Nephron (organoid): ENCODE results near the gene VWA7.

Experiments
- H3K27ac Mint-ChIP-seq, 3 experiments: 2 replicates each; pipeline ENCODE4 v1.8.0; 2020; ENCODE audit warnings: mixed read lengths in 3 of 3, mild to moderate bottlenecking in 2 of 3, moderate library complexity in 1 of 3
- H3K27me3 Mint-ChIP-seq: 2 replicates; pipeline ENCODE4 v1.8.0; 2021; ENCODE audit warnings: low read depth, mild to moderate bottlenecking, moderate library complexity, mixed read lengths
- H3K36me3 Mint-ChIP-seq: 2 replicates; pipeline ENCODE4 v1.8.0; 2020; ENCODE audit warnings: low read depth, mixed read lengths
- H3K4me1 Mint-ChIP-seq: 2 replicates; pipeline ENCODE4 v1.8.0; 2020; ENCODE audit warnings: mixed read lengths
- H3K4me3 Mint-ChIP-seq, 3 experiments: 2 replicates each; pipeline ENCODE4 v1.8.0; 2020; ENCODE audit warnings: mild to moderate bottlenecking in 3 of 3, mixed read lengths in 3 of 3, moderate library complexity in 2 of 3
- H3K9me3 Mint-ChIP-seq: 2 replicates; pipeline ENCODE4 v1.8.0; 2020; ENCODE audit warnings: mixed read lengths
- TF ChIP-seq, protein P1 (sequence below), 3 experiments: fragments of 200-600 bp; sonication (generic); IDR thresholded peaks; one replicate each; pipeline ENCODE4 v1.5.0; 2021; ENCODE audit warnings: antibody characterized with exemption in 3 of 3; ENCODE audit not compliant: unreplicated experiment in 3 of 3

VWA7 gene

GRCh38 chr6:31741815-31742214 is 35.3 kb downstream of the VWA7 start:
- Mint-ChIP-seq H3K27me3 (no peaks in the 10 kb centered on the region), H3K27ac (peak overlapping the region in 2 of 3 experiments; percentile 33 to 72), H3K36me3 (peaks cover 8% of the 10 kb centered on the region), H3K9me3 (no peaks in the 10 kb centered on the region), H3K4me1 (peaks cover 37% of the 10 kb centered on the region), H3K4me3 (peak overlapping the region; percentile 64 to 97 (median 95))
- TF ChIP-seq, protein P1, sequence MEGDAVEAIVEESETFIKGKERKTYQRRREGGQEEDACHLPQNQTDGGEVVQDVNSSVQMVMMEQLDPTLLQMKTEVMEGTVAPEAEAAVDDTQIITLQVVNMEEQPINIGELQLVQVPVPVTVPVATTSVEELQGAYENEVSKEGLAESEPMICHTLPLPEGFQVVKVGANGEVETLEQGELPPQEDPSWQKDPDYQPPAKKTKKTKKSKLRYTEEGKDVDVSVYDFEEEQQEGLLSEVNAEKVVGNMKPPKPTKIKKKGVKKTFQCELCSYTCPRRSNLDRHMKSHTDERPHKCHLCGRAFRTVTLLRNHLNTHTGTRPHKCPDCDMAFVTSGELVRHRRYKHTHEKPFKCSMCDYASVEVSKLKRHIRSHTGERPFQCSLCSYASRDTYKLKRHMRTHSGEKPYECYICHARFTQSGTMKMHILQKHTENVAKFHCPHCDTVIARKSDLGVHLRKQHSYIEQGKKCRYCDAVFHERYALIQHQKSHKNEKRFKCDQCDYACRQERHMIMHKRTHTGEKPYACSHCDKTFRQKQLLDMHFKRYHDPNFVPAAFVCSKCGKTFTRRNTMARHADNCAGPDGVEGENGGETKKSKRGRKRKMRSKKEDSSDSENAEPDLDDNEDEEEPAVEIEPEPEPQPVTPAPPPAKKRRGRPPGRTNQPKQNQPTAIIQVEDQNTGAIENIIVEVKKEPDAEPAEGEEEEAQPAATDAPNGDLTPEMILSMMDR (IDR thresholded peaks at IDR 0.05; ENCODE audit: unreplicated experiment in 3 of 3), result no peak

- H3K27ac Mint-ChIP-seq, result peak overlapping the region; percentile 99 to 100 (median 100)
- H3K4me1 Mint-ChIP-seq, result peaks cover 47% of the 10 kb centered on the region
- TF ChIP-seq, protein P1 (IDR thresholded peaks at IDR 0.05; ENCODE audit: unreplicated experiment in 3 of 3), result no peak
- no peaks in the 10 kb centered on the region for H3K27me3 Mint-ChIP-seq
- peaks cover 9% of the 10 kb centered on the region for H3K36me3 Mint-ChIP-seq
- no peaks in the 10 kb centered on the region for H3K9me3 Mint-ChIP-seq
- H3K4me3 Mint-ChIP-seq, result peak overlapping the region; percentile 94 to 97 (median 95)
These were observed 36.5 kb downstream of the VWA7 start for GRCh38 chr6:31740397-31741223.

DNA sequence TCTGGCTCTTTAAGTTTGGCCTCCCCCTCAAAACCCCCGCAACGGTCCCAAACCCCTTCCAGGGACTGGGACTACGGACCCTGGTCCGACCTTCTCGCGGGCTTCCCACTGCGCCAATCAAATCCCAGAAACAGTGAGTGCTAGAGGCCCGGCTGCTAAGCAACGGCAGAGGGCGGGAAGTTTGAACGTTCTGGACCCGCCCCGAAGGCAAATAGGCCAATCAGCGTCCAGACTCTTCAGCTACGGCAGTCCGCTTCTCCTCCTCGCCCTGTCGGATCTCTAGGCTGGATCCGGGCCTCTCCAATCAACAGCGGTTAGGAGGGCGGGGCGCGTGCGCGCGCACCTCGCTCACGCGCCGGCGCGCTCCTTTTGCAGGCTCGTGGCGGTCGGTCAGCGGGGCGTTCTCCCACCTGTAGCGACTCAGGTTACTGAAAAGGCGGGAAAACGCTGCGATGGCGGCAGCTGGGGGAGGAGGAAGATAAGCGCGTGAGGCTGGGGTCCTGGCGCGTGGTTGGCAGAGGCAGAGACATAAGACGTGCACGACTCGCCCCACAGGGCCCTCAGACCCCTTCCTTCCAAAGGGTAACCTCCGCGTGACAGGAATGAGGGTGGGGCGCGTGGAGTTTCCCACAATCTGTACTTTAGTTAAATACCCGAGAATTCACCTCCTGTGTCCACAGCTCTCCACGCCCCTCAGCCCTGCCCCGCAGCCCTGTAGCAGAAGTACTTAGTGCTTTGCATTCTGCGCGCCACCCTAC is 37.3 kb downstream of the VWA7 start, which contains the start of gene MSH5:
TSS of gene MSH5 (plus strand) at position 367 of the 758 bp plus-strand sequence. CDS start 462 bp downstream, outside the sequence.
- H3K9me3 Mint-ChIP-seq, result no peaks in the 10 kb centered on the region
- peak within 1 kb of the TSS; percentile 94 to 97 (median 95) for H3K4me3 Mint-ChIP-seq
- TF ChIP-seq, protein P1 (IDR thresholded peaks at IDR 0.05; ENCODE audit: unreplicated experiment in 3 of 3), result no peak
- peak within 1 kb of the TSS; percentile 99 to 100 (median 100) for H3K27ac Mint-ChIP-seq
- no peaks in the 10 kb centered on the region for H3K27me3 Mint-ChIP-seq
- peaks cover 12% of the 10 kb centered on the region for H3K36me3 Mint-ChIP-seq
- H3K4me1 Mint-ChIP-seq, result peaks cover 45% of the 10 kb centered on the region

- Mint-ChIP-seq H3K4me3 (peak overlapping the region; percentile 94 to 97 (median 95)), H3K9me3 (no peaks in the 10 kb centered on the region), H3K4me1 (peaks cover 57% of the 10 kb centered on the region), H3K36me3 (peaks cover 24% of the 10 kb centered on the region), H3K27ac (peak overlapping the region; percentile 99 to 100 (median 100)), H3K27me3 (no peaks in the 10 kb centered on the region)
- TF ChIP-seq, protein P1 (IDR thresholded peaks at IDR 0.05; ENCODE audit: unreplicated experiment in 3 of 3), result no peak
These were observed 38.8 kb downstream of the VWA7 start for GRCh38 chr6:31737991-31738979.

- Mint-ChIP-seq H3K27me3 (no peaks in the 10 kb centered on the region), H3K27ac (peak overlapping the region; percentile 99 to 100 (median 100)), H3K4me1 (peaks cover 60% of the 10 kb centered on the region), H3K36me3 (peaks cover 28% of the 10 kb centered on the region), H3K4me3 (peak overlapping the region; percentile 94 to 97 (median 95)), H3K9me3 (no peaks in the 10 kb centered on the region)
- TF ChIP-seq, protein P1 (IDR thresholded peaks at IDR 0.05; ENCODE audit: unreplicated experiment in 3 of 3), result no peak
These were observed 39.7 kb downstream of the VWA7 start for GRCh38 chr6:31737315-31737990.
